PC-3 (cell line): Measurements from ENCODE around the gene GPBP1L1. TPM values are rescaled to one million over a fixed set of nuclear protein-coding genes. Genes with fewer than 3 reads are reported as not detected.
"Not testable (repeated sequence)": the region's sequence is repeated elsewhere in the genome, so short reads cannot be mapped to it uniquely, and the experiment has no call there.

Experiments
- ATAC-seq: fragments of 200-7000 bp; cut with Tn5 transposase; 2 replicates; pipeline ENCODE4 v1.9.1; 2020; ENCODE audit warnings: mild to moderate bottlenecking, moderate library complexity
- BruUV-seq: library from RNA; stranded (reverse); fragments of 400-500 nt; replicated peaks from 2 replicates; lab custom pipeline; 2021; lab: Mats Ljungman, UMichigan
- CTCF ChIA-PET: fragments of 300-600 bp; sonication (Branson Sonifier 250); formaldehyde crosslinking; loops from one replicate; lab custom pipeline; 2022; ENCODE audit warnings: antibody characterized with exemption; lab: Charles Lee
- POLR2A ChIA-PET: fragments of 300-600 bp; sonication (Branson Sonifier 250); formaldehyde crosslinking; loops from one replicate; lab custom pipeline; 2022; ENCODE audit warnings: antibody characterized with exemption; ENCODE audit not compliant: unreplicated experiment; lab: Charles Lee
- DNase-seq: peaks from one replicate; pipeline ENCODE4 v3.0.0-alpha.2; 2015
- H2AFZ ChIP-seq: fragments of 300-600 bp; sonication (generic); 2 replicates; pipeline ENCODE4 v1.6.0; 2016; ENCODE audit warnings: antibody characterized with exemption, low read length
- H3F3A ChIP-seq: fragments of 300-600 bp; sonication (generic); one replicate; pipeline ENCODE4 v1.6.0; 2017; ENCODE audit warnings: antibody characterized with exemption, low read length, control low read depth, mild to moderate bottlenecking; ENCODE audit not compliant: unreplicated experiment
- H3K27ac ChIP-seq: fragments of 300-600 bp; sonication (generic); 2 replicates; pipeline ENCODE4 v1.5.1; 2016; ENCODE audit warnings: mild to moderate bottlenecking, low read length
- H3K27me3 ChIP-seq: fragments of 300-600 bp; sonication (generic); 2 replicates; pipeline ENCODE4 v1.6.1; 2016; ENCODE audit warnings: low read length, mixed read lengths
- H3K36me3 ChIP-seq: fragments of 300-600 bp; sonication (generic); 2 replicates; pipeline ENCODE4 v1.6.1; 2016; ENCODE audit warnings: low read depth, mixed run types, low read length, mixed read lengths
- H3K4me1 ChIP-seq: fragments of 300-600 bp; sonication (generic); 2 replicates; pipeline ENCODE4 v1.5.1; 2016; ENCODE audit warnings: low read length; ENCODE audit not compliant: insufficient read depth
- H3K4me2 ChIP-seq: fragments of 300-600 bp; sonication (generic); 2 replicates; pipeline ENCODE4 v1.6.0; 2016; ENCODE audit warnings: low read length
- H3K4me3 ChIP-seq: fragments of 300-600 bp; sonication (generic); 2 replicates; pipeline ENCODE4 v1.5.1; 2016; ENCODE audit warnings: mild to moderate bottlenecking, low read length, mixed read lengths
- H3K79me2 ChIP-seq: fragments of 300-600 bp; sonication (generic); 2 replicates; pipeline ENCODE4 v1.6.1; 2017; ENCODE audit warnings: low read length, mixed read lengths
- H3K9ac ChIP-seq: fragments of 300-600 bp; sonication (generic); 2 replicates; pipeline ENCODE4 v1.6.0; 2016; ENCODE audit warnings: mild to moderate bottlenecking, low read length
- H3K9me2 ChIP-seq: fragments of 300-600 bp; sonication (generic); replicated peaks from 2 replicates; pipeline ENCODE4 v1.6.1; 2016; ENCODE audit warnings: mixed run types, low read length, mixed read lengths
- H3K9me3 ChIP-seq: fragments of 300-600 bp; sonication (generic); 2 replicates; pipeline ENCODE4 v1.6.1; 2016; ENCODE audit warnings: low read length, mixed read lengths
- H4K20me1 ChIP-seq: fragments of 300-600 bp; sonication (generic); 2 replicates; pipeline ENCODE4 v1.6.1; 2016; ENCODE audit warnings: low read length, mixed read lengths
- EZH2 ChIP-seq: fragments of 300-600 bp; sonication (generic); IDR thresholded peaks from one replicate; pipeline ENCODE4 v1.6.1; 2017; ENCODE audit warnings: antibody characterized with exemption, mild to moderate bottlenecking, low read length; ENCODE audit not compliant: unreplicated experiment
- EZH2phosphoT487 ChIP-seq: fragments of 300-600 bp; sonication (generic); IDR thresholded peaks from 2 replicates; pipeline ENCODE4 v1.6.1; 2018; ENCODE audit warnings: mild to moderate bottlenecking, antibody characterized with exemption, low read length, borderline replicate concordance
- intact Hi-C: fragments of 100-400 bp; cut with micrococcal nuclease; formaldehyde crosslinking; loops from 2 replicates; pipeline ENCODE4 v1.9.0; 2023
- total RNA-seq: library from RNA; depleted of rRNA; stranded (reverse); fragments of >200 nt; gene quantifications from 2 replicates; pipeline ENCODE4 v1.2.3, GENCODE V29; 2014
- TF ChIP-seq, protein P1 (sequence below): fragments of 300-600 bp; sonication (generic); conservative IDR thresholded peaks from 2 replicates; pipeline ENCODE4 v1.5.1; 2017; ENCODE audit warnings: antibody characterized with exemption, low read depth, mild to moderate bottlenecking, low read length

The GPBP1L1 gene
- total RNA-seq, 1 experiment from 2014 or later, result 63.0 TPM

DNA sequence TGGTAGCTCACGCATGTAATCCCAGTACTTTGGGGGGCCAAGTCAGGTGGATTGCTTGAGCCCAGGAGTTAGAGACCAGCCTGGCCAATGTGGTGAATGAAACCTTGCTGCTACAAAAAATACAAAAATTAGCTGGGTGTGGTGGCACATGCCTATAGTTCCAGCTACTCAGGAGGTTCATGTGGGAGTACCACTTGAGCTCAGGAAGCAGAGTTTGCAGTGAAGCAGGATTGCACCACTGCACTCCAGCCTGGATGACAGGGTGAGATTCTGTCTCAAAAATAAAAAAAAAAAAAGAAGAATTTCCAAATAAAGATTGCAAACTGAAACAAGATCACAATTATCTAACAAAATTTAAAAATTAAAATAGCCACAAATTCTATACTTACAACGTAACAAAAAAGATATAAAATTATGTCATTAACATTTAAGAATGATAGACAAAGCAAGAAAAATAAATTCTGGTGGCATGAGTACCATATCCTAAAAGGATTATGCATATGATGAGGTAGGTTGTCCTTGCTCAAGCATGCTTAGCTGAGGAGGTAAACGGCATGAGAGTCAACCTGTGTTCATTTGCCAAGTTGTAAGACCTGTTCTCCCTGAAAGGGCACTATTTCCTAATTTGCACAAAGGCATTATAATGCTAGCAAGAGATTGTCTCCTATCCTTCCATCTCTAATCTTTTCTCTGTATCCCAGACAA lies 43.9 kb upstream of the GPBP1L1 start:
- Histone ChIP-seq H3K9ac (no peak overlapping the region), H3K36me3 (no peaks in the 10 kb centered on the region), H3K27ac (no peak overlapping the region), H3K4me2 (0 out of 2 replicates have a peak overlapping the region, but pooled peaks have one; percentile 22), H2AFZ (no peak overlapping the region), H3F3A (no peaks in the 10 kb centered on the region), H3K4me1 (peaks cover 9% of the 10 kb centered on the region; the same call in 1 of the 2 replicates), H3K79me2 (no peaks in the 10 kb centered on the region), H3K4me3 (no peak overlapping the region), H3K27me3 (no peaks in the 10 kb centered on the region), H3K9me2 (no peaks in the 10 kb centered on the region), H3K9me3 (no peaks in the 10 kb centered on the region), H4K20me1 (no peaks in the 10 kb centered on the region)
- ChIA-PET CTCF (no interaction called here), POLR2A (no interaction called here)
- DNase-seq (peak; percentile 78), ATAC-seq (no peak)
- TF ChIP-seq, protein P1, sequence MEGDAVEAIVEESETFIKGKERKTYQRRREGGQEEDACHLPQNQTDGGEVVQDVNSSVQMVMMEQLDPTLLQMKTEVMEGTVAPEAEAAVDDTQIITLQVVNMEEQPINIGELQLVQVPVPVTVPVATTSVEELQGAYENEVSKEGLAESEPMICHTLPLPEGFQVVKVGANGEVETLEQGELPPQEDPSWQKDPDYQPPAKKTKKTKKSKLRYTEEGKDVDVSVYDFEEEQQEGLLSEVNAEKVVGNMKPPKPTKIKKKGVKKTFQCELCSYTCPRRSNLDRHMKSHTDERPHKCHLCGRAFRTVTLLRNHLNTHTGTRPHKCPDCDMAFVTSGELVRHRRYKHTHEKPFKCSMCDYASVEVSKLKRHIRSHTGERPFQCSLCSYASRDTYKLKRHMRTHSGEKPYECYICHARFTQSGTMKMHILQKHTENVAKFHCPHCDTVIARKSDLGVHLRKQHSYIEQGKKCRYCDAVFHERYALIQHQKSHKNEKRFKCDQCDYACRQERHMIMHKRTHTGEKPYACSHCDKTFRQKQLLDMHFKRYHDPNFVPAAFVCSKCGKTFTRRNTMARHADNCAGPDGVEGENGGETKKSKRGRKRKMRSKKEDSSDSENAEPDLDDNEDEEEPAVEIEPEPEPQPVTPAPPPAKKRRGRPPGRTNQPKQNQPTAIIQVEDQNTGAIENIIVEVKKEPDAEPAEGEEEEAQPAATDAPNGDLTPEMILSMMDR, result no peak
- TF ChIP-seq EZH2phosphoT487, result no peak
- no peak for TF ChIP-seq EZH2
- intact Hi-C loops, result no loop called here
- no TSS peak for BruUV-seq

DNA sequence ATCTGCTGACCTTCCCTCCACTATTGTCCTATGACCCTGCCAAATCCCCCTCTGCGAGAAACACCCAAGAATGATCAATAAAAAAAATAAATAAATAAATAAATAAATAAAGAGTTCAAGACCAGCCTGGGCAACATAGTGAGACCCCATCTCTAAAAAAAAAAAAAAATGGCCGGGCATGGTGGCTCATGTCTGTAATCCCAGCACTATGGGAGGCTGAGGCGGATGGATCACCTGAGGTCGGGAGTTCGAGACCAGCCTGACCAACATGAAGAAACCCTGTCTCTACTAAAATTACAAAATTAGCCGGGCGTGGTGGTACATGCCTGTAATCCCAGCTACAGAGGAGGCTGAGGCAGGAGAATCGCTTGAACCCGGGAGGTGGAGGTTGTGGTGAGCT lies 39.7 kb upstream of the GPBP1L1 start:
- intact Hi-C loops, H2AFZ ChIP-seq, H3K9me3 ChIP-seq, H3K79me2 ChIP-seq, H3F3A ChIP-seq, ATAC-seq, H3K9ac ChIP-seq, DNase-seq, CTCF ChIA-PET, H3K9me2 ChIP-seq, H3K36me3 ChIP-seq, H4K20me1 ChIP-seq, H3K4me3 ChIP-seq, H3K27me3 ChIP-seq, H3K4me2 ChIP-seq, POLR2A ChIA-PET, H3K4me1 ChIP-seq, BruUV-seq, H3K27ac ChIP-seq: not testable (repeated sequence)

DNA sequence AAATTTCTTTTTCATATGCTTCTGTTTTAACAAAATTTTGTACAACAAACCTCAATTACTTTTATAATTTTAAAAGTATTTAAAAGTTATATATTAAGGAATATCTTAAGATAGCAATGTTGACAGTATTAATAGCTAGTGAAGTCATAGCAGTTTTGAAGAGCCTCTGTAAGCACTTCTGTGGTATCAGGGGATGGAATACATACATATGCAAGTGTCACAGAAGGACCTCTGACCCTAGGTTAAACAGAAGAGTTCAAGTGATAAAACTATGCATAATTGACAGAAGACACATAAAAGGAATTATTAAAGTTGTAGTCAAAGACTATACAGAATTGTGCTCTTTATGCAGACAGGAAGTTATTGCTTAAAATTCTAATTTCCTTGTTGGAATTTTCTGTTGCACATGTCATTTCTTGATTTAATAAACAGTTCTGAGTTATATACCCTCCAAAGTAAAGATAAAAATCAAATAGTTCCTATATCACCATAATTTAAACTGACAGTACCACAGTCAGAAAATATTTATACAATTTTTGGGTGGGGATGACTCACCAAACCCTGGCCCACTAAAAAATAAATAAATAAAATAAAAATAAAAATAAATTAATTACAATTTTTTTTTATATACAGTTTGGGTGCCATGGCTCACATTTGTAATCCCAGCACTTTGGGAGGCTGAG lies 37.1 kb upstream of the GPBP1L1 start:
- H4K20me1 ChIP-seq, result no peaks in the 10 kb centered on the region
- ChIA-PET CTCF (no interaction called here), POLR2A (no interaction called here)
- H3K79me2 ChIP-seq, result no peaks in the 10 kb centered on the region
- H3K9me3 ChIP-seq, result no peaks in the 10 kb centered on the region
- TF ChIP-seq EZH2, result no peak
- TF ChIP-seq EZH2phosphoT487, result no peak
- TF ChIP-seq, protein P1, result no peak
- H3K27ac ChIP-seq, result no peak overlapping the region
- no peaks in the 10 kb centered on the region for H3K27me3 ChIP-seq
- no peaks in the 10 kb centered on the region for H3K36me3 ChIP-seq
- no peak overlapping the region for H2AFZ ChIP-seq
- no TSS peak for BruUV-seq
- H3K9ac ChIP-seq, result no peak overlapping the region
- intact Hi-C loops, result no loop called here
- DNase-seq (no peak), ATAC-seq (no peak)
- no peaks in the 10 kb centered on the region for H3F3A ChIP-seq
- no peaks in the 10 kb centered on the region for H3K9me2 ChIP-seq
- no peak overlapping the region for H3K4me3 ChIP-seq
- no peak overlapping the region for H3K4me2 ChIP-seq
- H3K4me1 ChIP-seq, result no peaks in the 10 kb centered on the region
